H9 (cell line): ENCODE measurements around the gene TECPR2. TPM values are rescaled to one million over a fixed set of nuclear protein-coding genes. Genes with fewer than 3 reads are reported as not detected.

Experiments used
- DNase-seq: peaks from one replicate; pipeline ENCODE4 v3.0.0-alpha.2; 2017
- H2AFZ ChIP-seq: one replicate; pipeline ENCODE4 v1.6.1; 2013; ENCODE audit warnings: mild to moderate bottlenecking, low read length, control low read depth, moderate library complexity
- H2AK5ac ChIP-seq: 2 replicates; pipeline ENCODE4 v1.6.1; 2013; ENCODE audit warnings: low read length, control low read depth, mixed read lengths; ENCODE audit not compliant: insufficient read length
- H2BK120ac ChIP-seq: one replicate; pipeline ENCODE4 v1.6.1; 2013; ENCODE audit warnings: low read depth, mild to moderate bottlenecking, low read length, control low read depth, inconsistent platforms; ENCODE audit not compliant: poor library complexity, severe bottlenecking
- H2BK12ac ChIP-seq: 2 replicates; pipeline ENCODE4 v1.6.1; 2013; ENCODE audit warnings: low read length, control low read depth, mixed read lengths, low read depth; ENCODE audit not compliant: insufficient read length
- H2BK15ac ChIP-seq: 2 replicates; pipeline ENCODE4 v1.6.1; 2013; ENCODE audit warnings: low read depth, low read length, control low read depth
- H2BK20ac ChIP-seq: one replicate; pipeline ENCODE4 v1.6.1; 2013; ENCODE audit warnings: low read depth, mild to moderate bottlenecking, low read length, control low read depth, inconsistent platforms; ENCODE audit not compliant: poor library complexity, severe bottlenecking
- H2BK5ac ChIP-seq: 2 replicates; pipeline ENCODE4 v1.6.1; 2013; ENCODE audit warnings: low read length, control low read depth, mixed read lengths; ENCODE audit not compliant: insufficient read length
- H3K14ac ChIP-seq: 2 replicates; pipeline ENCODE4 v1.6.1; 2013; ENCODE audit warnings: low read length, control low read depth; ENCODE audit not compliant: insufficient read depth
- H3K18ac ChIP-seq: 2 replicates; pipeline ENCODE4 v1.6.1; 2013; ENCODE audit warnings: low read depth, mild to moderate bottlenecking, mixed read lengths, low read length, control low read depth; ENCODE audit not compliant: insufficient read length
- H3K23ac ChIP-seq: 2 replicates; pipeline ENCODE4 v1.6.1; 2013; ENCODE audit warnings: low read length, control low read depth, mixed read lengths, low read depth; ENCODE audit not compliant: insufficient read length
- H3K23me2 ChIP-seq: 2 replicates; pipeline ENCODE4 v1.6.1; 2013; ENCODE audit warnings: low read depth, mild to moderate bottlenecking, mixed read lengths, low read length, control low read depth; ENCODE audit not compliant: insufficient read length, poor library complexity, severe bottlenecking
- H3K27ac ChIP-seq: 2 replicates; pipeline ENCODE4 v1.5.1; 2013; ENCODE audit warnings: low read length, control low read depth, mixed read lengths, low read depth; ENCODE audit not compliant: insufficient read length
- H3K27me3 ChIP-seq: 2 replicates; pipeline ENCODE4 v1.6.1; 2013; ENCODE audit warnings: low read length, control low read depth, inconsistent platforms; ENCODE audit not compliant: insufficient read depth
- H3K4ac ChIP-seq: 2 replicates; pipeline ENCODE4 v1.6.1; 2013; ENCODE audit warnings: low read depth, mild to moderate bottlenecking, control low read depth, inconsistent platforms, low read length, moderate library complexity
- H3K4me1 ChIP-seq: 2 replicates; pipeline ENCODE4 v1.6.1; 2013; ENCODE audit warnings: low read length, control low read depth, inconsistent platforms; ENCODE audit not compliant: insufficient read depth
- H3K4me2 ChIP-seq: 2 replicates; pipeline ENCODE4 v1.6.1; 2013; ENCODE audit warnings: low read length, control low read depth, mixed read lengths; ENCODE audit not compliant: insufficient read length, insufficient read depth
- H3K56ac ChIP-seq: 2 replicates; pipeline ENCODE4 v1.6.1; 2013; ENCODE audit warnings: low read depth, mild to moderate bottlenecking, mixed read lengths, low read length, control low read depth; ENCODE audit not compliant: insufficient read length
- H3K79me1 ChIP-seq: 2 replicates; pipeline ENCODE4 v1.6.1; 2013; ENCODE audit warnings: low read depth, mild to moderate bottlenecking, moderate library complexity, low read length, control low read depth, inconsistent platforms; ENCODE audit not compliant: insufficient read depth, poor library complexity, severe bottlenecking
- H3K79me2 ChIP-seq: 2 replicates; pipeline ENCODE4 v1.6.1; 2013; ENCODE audit warnings: low read length, control low read depth, inconsistent platforms; ENCODE audit not compliant: insufficient read depth
- H3K9ac ChIP-seq: 2 replicates; pipeline ENCODE4 v1.6.1; 2013; ENCODE audit warnings: low read length, control low read depth, mixed read lengths; ENCODE audit not compliant: insufficient read length; ENCODE audit errors: extremely low read depth
- H3K9me3 ChIP-seq: one replicate; pipeline ENCODE4 v1.6.1; 2013; ENCODE audit warnings: low read depth, low read length, inconsistent platforms; ENCODE audit not compliant: control insufficient read depth
- H3T11ph ChIP-seq: one replicate; pipeline ENCODE4 v1.6.1; 2013; ENCODE audit warnings: mild to moderate bottlenecking, low read length, control low read depth, inconsistent platforms
- H4K20me1 ChIP-seq: one replicate; pipeline ENCODE4 v1.6.1; 2013; ENCODE audit not compliant: control insufficient read depth, insufficient read length, insufficient read depth
- H4K5ac ChIP-seq: 2 replicates; pipeline ENCODE4 v1.6.1; 2013; ENCODE audit warnings: low read depth, mild to moderate bottlenecking, mixed read lengths, low read length, control low read depth; ENCODE audit not compliant: insufficient read length
- H4K8ac ChIP-seq: replicated peaks from 2 replicates; pipeline ENCODE4 v1.6.1; 2013; ENCODE audit warnings: low read length, control low read depth, mixed read lengths, low read depth; ENCODE audit not compliant: insufficient read length
- H4K91ac ChIP-seq: 2 replicates; pipeline ENCODE4 v1.6.1; 2013; ENCODE audit warnings: low read depth, mild to moderate bottlenecking, moderate library complexity, mixed read lengths, low read length, control low read depth; ENCODE audit not compliant: insufficient read length
- H3K27ac Mint-ChIP-seq, 3 experiments: 2 replicates in 2 of 3; 3 replicates in 1 of 3; pipeline ENCODE4 v1.8.0; 2020 to 2021; ENCODE audit warnings: mixed read lengths in 3 of 3, mild to moderate bottlenecking in 1 of 3, moderate library complexity in 1 of 3
- H3K27me3 Mint-ChIP-seq: 2 replicates; pipeline ENCODE4 v1.8.0; 2021; ENCODE audit warnings: low read depth, mild to moderate bottlenecking, moderate library complexity, mixed read lengths
- H3K36me3 Mint-ChIP-seq, 3 experiments: 2 replicates in 2 of 3; 3 replicates in 1 of 3; pipeline ENCODE4 v1.8.0; 2020 to 2021; ENCODE audit warnings: low read depth in 3 of 3, mixed read lengths in 3 of 3; ENCODE audit not compliant: insufficient read depth in 1 of 3
- H3K4me1 Mint-ChIP-seq, 2 experiments: 2 replicates each; pipeline ENCODE4 v1.8.0; 2020; ENCODE audit warnings: mixed read lengths in 2 of 2
- H3K4me3 Mint-ChIP-seq, 2 experiments: 2 replicates in 1 of 2; 3 replicates in 1 of 2; pipeline ENCODE4 v1.8.0; 2020 to 2021; ENCODE audit warnings: mild to moderate bottlenecking in 2 of 2, mixed read lengths in 2 of 2, moderate library complexity in 1 of 2
- H3K9me3 Mint-ChIP-seq, 2 experiments: 2 replicates in 1 of 2; 3 replicates in 1 of 2; pipeline ENCODE4 v1.8.0; 2020; ENCODE audit warnings: mild to moderate bottlenecking in 2 of 2, mixed read lengths in 2 of 2, moderate library complexity in 1 of 2
- CTCF ChIP-seq: fragments of 200-600 bp; sonication (generic); conservative IDR thresholded peaks from 3 replicates; pipeline ENCODE4 v1.8.0; 2021; ENCODE audit warnings: antibody characterized with exemption, mild to moderate bottlenecking
- WGBS: extraction: QIAGEN DNeasy Blood & Tissue Kit; methylation state at CpG from one replicate; pipeline ENCODE4 v1.1.7; 2013; ENCODE audit warnings: missing lambda C conversion rate, low lambda C conversion rate, mixed read lengths; ENCODE audit not compliant: insufficient read length; ENCODE audit errors: extremely low coverage; 5-methylcytosine and 5-hydroxymethylcytosine counted together
- total RNA-seq: library from RNA; stranded (reverse); gene quantifications from 2 replicates; pipeline ENCODE4 v1.2.1, GENCODE V29; 2021

Gene TECPR2
- total RNA-seq, 1 experiment from 2014 or later, result 15.4 TPM

- Histone ChIP-seq H3K27ac (no peak overlapping the region), H2BK15ac (no peak overlapping the region), H2BK5ac (no peak overlapping the region), H3K4me2 (no peak overlapping the region), H4K5ac (no peak overlapping the region), H3K4me1 (no peaks in the 10 kb centered on the region), H2BK20ac (no peak overlapping the region), H4K91ac (no peak overlapping the region), H4K8ac (no peak overlapping the region), H3K4ac (no peak overlapping the region), H2AFZ (no peak overlapping the region), H3K56ac (no peak overlapping the region), H3K27me3 (no peaks in the 10 kb centered on the region), H3K9me3 (no peaks in the 10 kb centered on the region), H3T11ph (no peak overlapping the region), H2BK120ac (no peak overlapping the region), H3K79me1 (no peaks in the 10 kb centered on the region), H2AK5ac (no peak overlapping the region), H3K9ac (no peak overlapping the region), H3K23ac (no peak overlapping the region), H3K23me2 (no peaks in the 10 kb centered on the region), H3K79me2 (no peaks in the 10 kb centered on the region), H4K20me1 (no peaks in the 10 kb centered on the region), H3K14ac (no peak overlapping the region), H3K18ac (no peak overlapping the region), H2BK12ac (no peak overlapping the region)
- WGBS, result no CpG with 5 or more reads among the region's 4 CpGs
- no peak for TF ChIP-seq CTCF
- H3K4me3 Mint-ChIP-seq, result no peak overlapping the region
- no peaks in the 10 kb centered on the region; a peak in 1 of 5 replicates for H3K9me3 Mint-ChIP-seq
- no peaks in the 10 kb centered on the region for H3K27me3 Mint-ChIP-seq
- no peak for DNase-seq
- peak overlapping the region in 1 of 3 experiments; percentile 17; a peak in 1 of 7 replicates for H3K27ac Mint-ChIP-seq
- no peaks in the 10 kb centered on the region for H3K4me1 Mint-ChIP-seq
- peaks cover 0 to 14% (median 4%) of the 10 kb centered on the region in 3 experiments; a peak in 4 of 7 replicates for H3K36me3 Mint-ChIP-seq
These were observed 118.6 kb downstream of the TECPR2 start for GRCh38 chr14:102481371-102481770.
